ENCODE data around the gene SMOC1. TPM values are rescaled to one million over a fixed set of nuclear protein-coding genes. Genes with fewer than 3 reads are reported as not detected.
A peak's percentile ranks its signal among the peaks of the same experiment; 100 is the strongest.

Gene SMOC1
- polyA plus RNA-seq, 12 donors: 2.5 to 10.6 (median 5.1) TPM; not detected in 2

- no peak for DNase-seq
These were observed 101.5 kb downstream of the SMOC1 start for GRCh38 chr14:69980457-69981425.

GRCh38 chr14:69982220-69982839 lies 103.1 kb downstream of the SMOC1 start:
- DNase-seq: peak; percentile 14

GRCh38 chr14:69982886-69983285 lies 103.7 kb downstream of the SMOC1 start:
- peak; percentile 51 for DNase-seq

DNA sequence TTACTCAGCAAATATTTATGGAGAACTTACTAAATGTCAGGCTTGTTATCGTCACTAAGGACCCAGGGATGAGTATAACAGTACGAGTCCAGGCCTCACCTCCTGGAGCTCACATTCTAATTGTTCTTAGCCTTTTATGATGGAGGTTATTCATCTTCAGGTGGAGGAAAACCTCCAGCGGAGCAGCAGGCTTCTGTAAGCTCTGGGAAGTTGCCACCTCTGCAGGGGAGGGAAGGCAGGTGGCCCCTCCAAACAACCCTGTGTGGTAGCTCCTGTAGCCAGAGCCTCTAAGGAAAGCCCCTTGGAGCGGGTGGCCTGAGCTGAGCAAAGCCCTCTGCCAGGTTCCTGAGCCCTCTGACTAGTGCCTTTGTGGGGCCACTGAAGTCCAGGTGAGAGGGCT lies 104.1 kb downstream of the SMOC1 start:
- DNase-seq: no peak

- no peak for DNase-seq
These were observed 106.2 kb downstream of the SMOC1 start for GRCh38 chr14:69985463-69985862.

GRCh38 chr14:69986336-69986735 lies 107.1 kb downstream of the SMOC1 start:
- no peak for DNase-seq

- no peak for DNase-seq
These were observed 108.3 kb downstream of the SMOC1 start for GRCh38 chr14:69987406-69988121.

DNA sequence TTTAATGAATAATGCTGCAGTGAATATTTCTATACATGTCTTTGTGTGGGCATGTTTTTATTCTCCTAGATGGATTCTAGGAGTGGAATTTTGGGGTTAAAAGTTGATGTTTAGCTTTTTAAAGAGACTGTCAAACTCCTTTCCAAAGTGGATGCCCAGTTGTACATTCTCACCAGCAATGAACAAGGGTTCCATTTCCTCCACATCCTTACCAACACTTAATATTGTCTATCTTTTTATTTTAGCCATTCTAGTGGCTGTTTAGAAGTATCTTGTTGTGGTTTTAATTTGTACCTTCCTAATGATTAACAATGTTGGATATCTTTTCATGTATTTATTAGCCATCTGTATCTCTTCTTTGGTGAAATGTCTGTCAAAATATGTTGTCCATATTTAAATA lies 109.8 kb downstream of the SMOC1 start:
- no peak for DNase-seq

DNA sequence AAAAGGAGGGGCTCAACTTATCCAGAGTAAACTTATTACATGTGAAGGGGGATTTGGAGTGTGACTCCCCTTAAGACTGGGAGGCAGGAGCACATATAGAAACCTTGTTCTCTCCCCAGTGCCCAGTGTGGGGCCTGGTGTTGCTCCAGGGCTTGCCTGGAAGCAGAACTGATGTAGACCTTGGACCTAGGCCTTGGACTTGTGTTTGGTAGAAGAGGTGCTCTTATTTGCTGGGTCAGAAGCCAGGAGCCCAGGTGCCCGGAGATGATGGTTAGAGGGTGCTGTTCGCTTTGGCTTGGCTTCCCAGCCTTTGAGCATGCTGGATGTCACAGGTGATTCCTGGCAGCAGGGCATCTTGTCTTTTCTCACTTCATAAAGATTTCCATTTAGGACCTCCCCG lies 110.4 kb downstream of the SMOC1 start:
- no peak for DNase-seq

DNA sequence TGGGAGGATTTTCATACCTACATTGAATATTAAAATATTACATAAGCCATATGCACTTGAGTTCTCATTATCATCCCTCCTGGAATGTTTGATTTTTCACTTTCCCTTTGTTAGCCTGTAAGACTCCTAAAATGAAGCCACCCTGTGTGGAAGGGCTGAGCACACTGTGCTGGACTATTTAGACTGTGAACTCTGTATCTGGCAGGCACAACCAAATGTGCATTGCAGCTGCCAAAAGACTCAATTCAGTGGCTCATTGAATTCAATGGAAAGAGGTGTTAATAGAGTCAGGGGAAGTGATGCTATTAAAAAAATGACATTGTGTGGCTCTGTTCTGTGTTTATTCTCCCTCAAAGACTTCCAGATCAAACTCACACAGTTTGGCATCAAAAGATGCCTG lies 111.1 kb downstream of the SMOC1 start:
- no peak for DNase-seq

- no peak for DNase-seq
These were observed 112.2 kb downstream of the SMOC1 start for GRCh38 chr14:69991422-69991821.

DNA sequence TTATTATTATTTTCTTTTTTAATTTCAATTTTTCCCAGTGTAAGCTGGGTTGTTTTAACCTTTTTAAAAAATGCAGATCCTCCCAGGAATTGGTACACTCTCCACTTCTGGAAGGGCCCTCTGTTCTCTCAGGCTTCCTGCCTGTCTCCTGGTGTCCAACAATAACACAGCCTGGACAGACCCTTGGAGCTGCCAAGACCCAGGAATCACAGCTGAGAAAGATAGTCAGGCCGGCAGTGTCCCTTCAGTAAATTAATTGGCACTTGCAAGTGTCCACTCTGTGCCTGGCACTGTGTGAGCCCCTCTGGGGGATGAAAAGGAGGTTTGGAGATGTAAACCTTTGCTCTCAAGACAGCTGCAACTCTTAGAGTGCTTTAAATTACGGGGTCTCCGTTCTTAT lies 113.3 kb downstream of the SMOC1 start:
- DNase-seq: no peak

DNA sequence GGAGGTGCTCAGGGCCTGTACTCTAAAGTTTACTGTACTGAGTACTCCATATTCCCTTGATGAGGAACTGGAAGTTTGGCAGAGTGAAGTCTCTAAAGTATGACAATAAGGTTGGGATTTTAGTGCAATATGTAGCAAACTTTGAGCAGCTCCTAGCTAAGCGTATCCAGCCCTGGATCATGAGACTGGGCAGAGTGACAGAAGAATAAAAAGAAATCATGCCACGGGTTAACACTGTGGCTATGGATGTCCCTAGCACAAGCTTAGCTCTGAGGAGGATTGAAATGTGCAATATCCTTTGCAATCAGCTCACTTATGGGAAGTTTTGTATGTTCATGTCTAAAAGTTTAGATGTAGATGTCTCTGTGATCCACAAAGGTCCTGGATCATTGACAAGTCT lies 114.1 kb downstream of the SMOC1 start:
- no peak for DNase-seq

- no peak for DNase-seq
These were observed 114.8 kb downstream of the SMOC1 start for GRCh38 chr14:69994002-69994401.

DNA sequence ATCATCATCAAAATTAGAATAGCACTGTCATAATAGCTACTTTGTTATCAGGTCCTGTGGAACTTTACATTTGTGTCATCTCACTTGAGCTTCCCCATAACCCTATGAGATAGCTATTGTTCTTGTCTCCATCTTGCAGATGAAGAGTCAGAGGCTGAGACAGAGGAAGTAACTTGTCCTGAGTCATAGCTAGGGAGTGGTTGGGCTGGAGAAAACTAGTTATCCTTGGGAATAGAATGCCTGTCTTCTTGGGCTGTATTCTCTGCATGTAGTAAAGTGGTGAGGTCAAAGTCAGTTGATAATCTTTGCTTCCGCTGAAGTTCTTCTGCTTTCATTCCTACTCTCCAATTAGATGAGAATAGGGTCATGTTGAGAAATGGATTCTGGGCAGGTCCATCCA lies 117.0 kb downstream of the SMOC1 start:
- no peak for DNase-seq

- no peak for DNase-seq
These were observed 118.6 kb downstream of the SMOC1 start for GRCh38 chr14:69997849-69998248.

- DNase-seq: no peak
These were observed 120.1 kb downstream of the SMOC1 start for GRCh38 chr14:69999261-69999674.

DNA sequence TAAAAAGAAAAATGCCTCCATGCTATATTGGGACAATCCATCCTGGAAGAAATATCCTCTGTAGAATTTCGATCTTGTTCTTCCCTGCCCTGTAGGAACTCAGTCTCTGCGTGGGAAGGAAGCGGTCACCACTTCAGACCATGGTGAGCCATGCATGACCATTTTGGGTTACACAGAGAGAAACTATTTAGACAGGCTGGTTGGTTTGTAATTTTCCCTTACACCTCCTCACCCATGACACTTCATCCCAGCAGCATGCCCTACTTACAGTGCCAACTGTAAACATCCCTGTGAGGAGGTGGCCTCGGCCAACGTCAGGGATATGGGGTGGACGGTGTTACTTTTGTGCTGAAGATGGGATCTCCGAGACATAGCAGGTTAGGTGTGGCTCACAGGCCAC lies 121.4 kb downstream of the SMOC1 start:
- DNase-seq: no peak

DNA sequence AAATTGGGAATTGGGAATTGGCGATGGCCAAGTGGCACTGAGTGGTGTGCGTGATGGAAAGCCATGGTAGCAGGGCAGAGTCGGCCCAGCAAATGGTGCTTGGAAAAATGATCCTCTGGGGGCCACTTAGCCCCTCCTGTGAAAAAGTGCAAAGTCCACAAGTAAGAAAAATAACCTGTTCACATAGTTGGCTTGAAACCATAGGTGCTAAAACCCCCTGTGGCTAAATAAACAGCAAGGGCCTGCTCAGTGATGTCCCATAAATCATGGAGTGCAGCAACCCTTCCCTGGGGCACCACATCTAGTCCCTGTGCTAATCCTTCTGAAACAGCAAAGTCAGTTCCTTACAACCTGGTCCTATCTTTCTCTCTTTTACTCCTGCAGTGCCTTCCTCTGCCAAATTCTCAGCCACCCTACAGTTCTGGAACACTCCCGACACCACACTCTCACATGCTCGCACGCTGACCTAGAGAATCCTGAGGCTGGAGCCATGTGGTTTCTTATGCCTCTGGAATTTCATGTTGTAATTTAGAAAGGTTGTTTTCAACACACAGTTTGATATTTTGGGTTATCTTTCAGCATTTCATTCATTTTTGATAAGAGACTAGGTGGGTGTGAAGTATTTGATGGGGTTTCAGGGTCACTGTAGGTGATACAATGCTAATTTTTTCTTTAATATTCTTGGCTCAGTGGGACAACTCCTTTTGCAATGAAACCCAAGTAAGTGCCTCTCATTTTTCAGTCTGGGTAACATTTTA lies 123.6 kb downstream of the SMOC1 start:
- DNase-seq: no peak

DNA sequence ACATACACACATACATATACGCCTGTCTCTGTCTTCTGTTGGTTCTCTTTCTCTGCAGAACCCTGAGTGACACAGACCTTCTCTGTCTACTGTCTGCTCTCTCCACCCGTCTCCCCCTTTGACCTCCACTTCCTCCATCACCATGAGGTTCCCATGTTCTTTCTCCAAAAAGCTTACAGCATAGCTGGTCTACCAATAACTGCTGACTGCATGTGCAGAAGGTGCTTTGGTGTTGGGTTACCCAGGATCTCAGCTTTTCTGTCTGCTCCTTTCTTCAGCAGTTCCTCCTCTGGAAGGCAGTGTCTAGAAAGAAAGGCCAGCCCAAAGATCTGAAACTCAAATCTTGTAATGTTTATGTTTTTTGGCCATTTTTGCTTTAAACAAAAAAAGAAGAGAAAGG lies 125.6 kb downstream of the SMOC1 start:
- DNase-seq: no peak

GRCh38 chr14:70005281-70005805 lies 126.1 kb downstream of the SMOC1 start:
- no peak for DNase-seq

- DNase-seq: no peak
These were observed 127.5 kb downstream of the SMOC1 start for GRCh38 chr14:70006699-70007098.
